ENCODE results near the gene LMF1. TPM values are rescaled to one million over a fixed set of nuclear protein-coding genes. Genes with fewer than 3 reads are reported as not detected.

The LMF1 gene
- total and polyA plus RNA-seq, 2 of the 13 experiments (the other 11 are each of a cell fraction or from before 2014, with no cell fraction given) = 6.8 to 8.5 TPM

GRCh38 chr16:893360-893759 lies 77.4 kb downstream of the LMF1 start:
- no peak overlapping the region for H3K4me3 ChIP-seq (replicated peaks in 1 of 3; ENCODE audit: insufficient read depth in 1 of 3, low read depth in 2 of 3, low read length in 3 of 3)
- H3K9ac ChIP-seq (ENCODE audit: insufficient read depth, low read depth, low read length) = no peak overlapping the region
- no peaks in the 10 kb centered on the region for H3K4me1 ChIP-seq (ENCODE audit: insufficient read depth, low read length)
- H3K36me3 ChIP-seq (replicated peaks in 1 of 2; ENCODE audit: control insufficient read depth in 1 of 2, insufficient read depth in 2 of 2, low read length in 2 of 2) = no peaks in the 10 kb centered on the region
- DNase-seq (ENCODE audit: low spot score) (no peak), FAIRE-seq (no peak), ATAC-seq (peak; percentile 46)
- H3K27ac ChIP-seq (ENCODE audit: extremely low read length, insufficient read depth, low read length) = no peak overlapping the region
- 78% methylated on average over 6 of the region's 18 CpGs for WGBS (ENCODE audit: low lambda C conversion rate)
- no TSS peak for BruUV-seq (replicated peaks)
- 0 out of 2 replicates have a peak, but pooled peaks cover 2% of the 10 kb centered on the region for H4K20me1 ChIP-seq (ENCODE audit: insufficient read depth, low read length)
- no peaks in the 10 kb centered on the region; a peak in 2 of 5 replicates for H3K27me3 ChIP-seq (ENCODE audit: control insufficient read depth in 1 of 2, insufficient read depth in 2 of 2, low read length in 2 of 2)
- H3K9me3 ChIP-seq (ENCODE audit: low read length) = no peaks in the 10 kb centered on the region
- intact Hi-C loops (cut with micrococcal nuclease; ENCODE audit: unreplicated experiment) (no loop called here), in situ Hi-C loops (cut with HindIII; ENCODE audit: extremely low pct_ligation_motif_present, low pct_unique_long_range_greater_than_20kb) (loop anchor here (10.0 kb wide), 1 partner anchor 59 kb away; no protein-coding TSS in a partner anchor)
- H2AFZ ChIP-seq (ENCODE audit: low read length) = no peak overlapping the region
- no peaks in the 10 kb centered on the region for H3K79me2 ChIP-seq (ENCODE audit: insufficient read depth, low read length)
- CTCF ChIA-PET (ENCODE audit: low intra/inter-chr PET ratio, low total read pairs) = no interaction called here
- POLR2A ChIA-PET = no interaction called here
- H3K4me2 ChIP-seq (ENCODE audit: low read depth, low read length) = no peak overlapping the region
- TF ChIP-seq ELF4 (CRISPR knock-in tag; IDR thresholded peaks at IDR 0.05; ENCODE audit: borderline replicate concordance) (no peak), RAD21 (CRISPR knock-in tag; IDR thresholded peaks at IDR 0.05) (0 out of 2 replicates have a peak, but pooled peaks have one; percentile 13), STAG1 (CRISPR knock-in tag; IDR thresholded peaks at IDR 0.05) (peak; percentile 48), CTCF (CRISPR knock-in tag; IDR thresholded peaks at IDR 0.05) (peak; percentile 55)

- Histone ChIP-seq H3K4me2 (ENCODE audit: low read depth, low read length) (no peak overlapping the region), H4K20me1 (ENCODE audit: insufficient read depth, low read length) (0 out of 2 replicates have a peak, but pooled peaks cover 2% of the 10 kb centered on the region), H3K27ac (ENCODE audit: extremely low read length, insufficient read depth, low read length) (no peak overlapping the region), H3K27me3 (ENCODE audit: control insufficient read depth in 1 of 2, insufficient read depth in 2 of 2, low read length in 2 of 2) (no peaks in the 10 kb centered on the region; a peak in 2 of 5 replicates), H3K36me3 (replicated peaks in 1 of 2; ENCODE audit: control insufficient read depth in 1 of 2, insufficient read depth in 2 of 2, low read length in 2 of 2) (no peaks in the 10 kb centered on the region), H3K9me3 (ENCODE audit: low read length) (no peaks in the 10 kb centered on the region), H3K4me1 (ENCODE audit: insufficient read depth, low read length) (no peaks in the 10 kb centered on the region), H3K9ac (ENCODE audit: insufficient read depth, low read depth, low read length) (no peak overlapping the region), H3K4me3 (replicated peaks in 1 of 3; ENCODE audit: insufficient read depth in 1 of 3, low read depth in 2 of 3, low read length in 3 of 3) (no peak overlapping the region), H3K79me2 (ENCODE audit: insufficient read depth, low read length) (no peaks in the 10 kb centered on the region), H2AFZ (ENCODE audit: low read length) (no peak overlapping the region)
- intact Hi-C loops (cut with micrococcal nuclease; ENCODE audit: unreplicated experiment) (no loop called here), in situ Hi-C loops (cut with HindIII; ENCODE audit: extremely low pct_ligation_motif_present, low pct_unique_long_range_greater_than_20kb) (loop anchor here (10.0 kb wide), 1 partner anchor 58 kb away; no protein-coding TSS in a partner anchor)
- POLR2A ChIA-PET = no interaction called here
- DNase-seq (ENCODE audit: low spot score) (no peak), FAIRE-seq (no peak), ATAC-seq (no peak)
- CTCF ChIA-PET (ENCODE audit: low intra/inter-chr PET ratio, low total read pairs) = no interaction called here
- BruUV-seq (replicated peaks) = no TSS peak
- no peak for TF ChIP-seq ZNF296 (CRISPR knock-in tag; conservative IDR thresholded peaks at IDR 0.05)
- TF ChIP-seq MIER2 (CRISPR knock-in tag; IDR thresholded peaks at IDR 0.05) = 0 out of 2 replicates have a peak, but pooled peaks have one; percentile 28
- peak; percentile 70 to 89 for TF ChIP-seq REST (IDR thresholded peaks at IDR 0.05; ENCODE audit: borderline replicate concordance in 1 of 2, low read depth in 1 of 2, low read length in 2 of 2)
- 98% methylated on average over 11 of the region's 35 CpGs for WGBS (ENCODE audit: low lambda C conversion rate)
These were observed 78.1 kb downstream of the LMF1 start for GRCh38 chr16:892536-893255.

Data from HepG2 (cell line).